ENCODE results near the gene EPHA10. TPM values are rescaled to one million over a fixed set of nuclear protein-coding genes. Genes with fewer than 3 reads are reported as not detected.
"Not testable (repeated sequence)": the region's sequence is repeated elsewhere in the genome, so short reads cannot be mapped to it uniquely, and the experiment has no call there.

Gene EPHA10
- total RNA-seq, 1 donor from 2014 or later, result 8.6 TPM

DNA sequence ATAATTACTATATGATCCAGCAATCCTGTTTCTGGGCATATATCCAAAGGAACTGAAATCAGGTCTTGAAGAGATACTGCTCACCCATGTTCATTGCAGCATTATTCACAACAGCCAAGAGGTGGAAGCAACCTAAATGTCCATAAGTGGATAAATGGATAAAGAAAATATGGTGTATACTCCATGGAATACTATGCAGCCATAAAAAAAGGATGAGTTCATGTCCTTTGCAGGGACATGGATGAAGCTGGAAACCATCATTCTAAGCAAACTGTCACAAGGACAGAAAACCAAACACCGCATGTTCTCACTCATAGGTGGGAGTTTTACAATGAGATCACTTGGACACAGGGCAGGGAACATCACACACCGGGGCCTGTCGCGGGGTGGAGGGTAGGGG lies 26.3 kb downstream of the EPHA10 start:
- DNase-seq (ENCODE audit: low spot score in 2 of 2); FAIRE-seq: not testable (repeated sequence)

GRCh38 chr1:37737975-37738374 lies 26.9 kb downstream of the EPHA10 start:
- FAIRE-seq; DNase-seq (ENCODE audit: low spot score in 2 of 2): not testable (repeated sequence)

DNA sequence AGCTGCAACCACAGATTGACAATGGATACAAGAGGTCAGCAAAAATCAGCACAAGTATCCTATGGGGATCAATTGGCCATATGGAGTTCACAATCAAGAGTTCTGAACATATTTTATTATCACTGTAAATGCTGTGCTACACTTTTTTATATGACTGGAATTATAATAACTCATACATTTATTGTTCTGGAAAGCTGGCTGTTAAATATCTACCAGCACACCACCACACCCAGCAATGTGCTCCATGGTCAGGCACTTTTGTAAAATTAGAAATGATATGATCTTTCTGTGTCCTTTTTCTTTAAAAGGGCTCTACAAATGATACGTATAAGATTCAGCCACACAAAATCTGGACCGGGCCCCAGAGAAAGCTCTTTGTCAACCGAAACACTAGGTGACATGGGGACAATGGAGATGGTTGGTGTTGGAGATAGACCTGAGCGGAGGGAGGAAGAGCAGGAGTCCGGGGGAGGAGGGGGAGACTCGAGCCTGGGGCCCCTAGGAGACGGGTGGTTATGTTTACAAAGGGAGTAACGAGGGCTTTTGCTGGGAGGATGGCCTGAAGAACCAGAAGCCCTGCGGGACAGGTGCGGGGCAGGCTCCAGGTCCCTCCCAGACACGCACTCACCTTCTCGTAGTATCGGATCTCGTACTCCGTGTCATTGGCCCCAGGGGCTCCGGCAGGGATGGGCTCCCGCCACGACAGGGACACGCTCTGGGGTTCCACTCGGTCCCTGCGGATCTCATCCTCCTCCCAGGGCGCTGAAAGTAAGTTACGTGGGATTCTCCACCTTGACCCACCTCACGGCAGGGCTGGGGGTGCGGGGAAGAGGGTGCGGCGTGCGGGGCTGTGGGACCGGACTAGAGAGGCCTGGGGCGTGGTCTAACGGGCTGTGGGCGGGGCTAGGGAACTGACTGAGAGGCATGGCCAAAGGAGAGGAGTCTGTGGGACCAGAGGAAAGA lies 30.0 kb downstream of the EPHA10 start:
- no peak for FAIRE-seq
- no peak for DNase-seq (ENCODE audit: low spot score in 2 of 2)

GRCh38 chr1:37732111-37732780 lies 32.7 kb downstream of the EPHA10 start:
- FAIRE-seq, result no peak
- DNase-seq (ENCODE audit: low spot score in 2 of 2), result no peak

DNA sequence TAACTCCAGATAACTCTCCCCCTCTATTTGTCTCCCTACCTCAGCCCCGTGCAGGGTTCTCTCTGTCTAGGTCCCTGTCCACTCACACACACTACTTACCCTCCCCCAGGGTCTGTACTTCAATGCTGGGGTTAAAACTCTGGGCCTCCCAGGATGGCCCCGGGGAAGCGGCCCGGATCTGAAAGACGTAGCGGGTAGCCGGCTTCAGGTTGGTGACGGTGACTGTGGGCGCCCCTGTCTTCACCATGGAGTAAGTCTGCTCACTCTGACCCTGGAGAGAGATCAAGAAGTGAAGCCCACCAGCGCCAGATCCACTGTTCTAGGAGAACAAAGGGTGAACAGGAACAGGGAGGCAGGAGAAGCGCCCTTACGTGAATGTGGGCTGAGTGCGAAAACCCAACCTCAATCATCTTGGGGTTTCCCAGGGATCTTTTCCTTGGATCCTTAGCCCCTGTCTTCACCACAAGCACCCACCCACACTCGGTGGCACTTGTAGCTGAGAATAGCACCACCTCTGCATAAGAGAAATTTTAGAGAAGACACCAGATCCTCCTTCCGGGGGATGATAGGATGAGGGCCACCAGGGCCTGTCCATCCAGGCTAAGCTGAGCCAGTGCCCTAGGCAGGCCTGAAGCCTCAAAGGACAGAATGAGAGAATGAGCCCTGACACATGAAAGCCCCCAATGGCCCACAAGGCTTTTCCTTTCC lies 33.5 kb downstream of the EPHA10 start:
- DNase-seq (ENCODE audit: low spot score in 2 of 2) (no peak), FAIRE-seq (no peak)

DNA sequence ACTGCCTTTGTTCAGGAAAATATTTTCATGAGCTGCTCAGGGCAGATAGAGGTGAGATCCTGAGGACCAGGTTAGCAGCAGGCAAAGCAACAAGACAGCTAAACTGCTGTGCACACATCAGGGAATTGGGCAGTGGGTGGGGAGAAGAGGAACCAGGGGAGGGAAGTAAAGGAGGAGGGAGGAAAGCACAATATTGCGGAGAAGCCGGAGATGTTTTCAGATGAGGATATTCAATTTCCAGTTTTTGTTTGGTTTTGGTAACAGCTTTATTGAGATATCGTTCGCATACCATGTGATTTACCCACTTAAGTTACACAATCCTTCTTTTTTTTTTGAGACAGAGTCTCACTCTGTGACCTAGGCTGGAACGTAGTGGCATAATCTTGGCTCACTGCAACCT lies 34.5 kb downstream of the EPHA10 start:
- DNase-seq (ENCODE audit: low spot score in 2 of 2) (no peak), FAIRE-seq (no peak)

GRCh38 chr1:37728416-37728815 lies 36.5 kb downstream of the EPHA10 start:
- DNase-seq (ENCODE audit: low spot score in 2 of 2) (no peak), FAIRE-seq (no peak)

- no peak for DNase-seq (ENCODE audit: low spot score in 2 of 2)
- FAIRE-seq, result no peak
These were observed 38.0 kb downstream of the EPHA10 start for GRCh38 chr1:37726751-37727585.

- DNase-seq (ENCODE audit: low spot score in 2 of 2) (peak; percentile 41 to 48), FAIRE-seq (no peak)
These were observed 38.9 kb downstream of the EPHA10 start for GRCh38 chr1:37725851-37726613.

GRCh38 chr1:37724575-37724974 lies 40.3 kb downstream of the EPHA10 start:
- no peak for FAIRE-seq

DNA sequence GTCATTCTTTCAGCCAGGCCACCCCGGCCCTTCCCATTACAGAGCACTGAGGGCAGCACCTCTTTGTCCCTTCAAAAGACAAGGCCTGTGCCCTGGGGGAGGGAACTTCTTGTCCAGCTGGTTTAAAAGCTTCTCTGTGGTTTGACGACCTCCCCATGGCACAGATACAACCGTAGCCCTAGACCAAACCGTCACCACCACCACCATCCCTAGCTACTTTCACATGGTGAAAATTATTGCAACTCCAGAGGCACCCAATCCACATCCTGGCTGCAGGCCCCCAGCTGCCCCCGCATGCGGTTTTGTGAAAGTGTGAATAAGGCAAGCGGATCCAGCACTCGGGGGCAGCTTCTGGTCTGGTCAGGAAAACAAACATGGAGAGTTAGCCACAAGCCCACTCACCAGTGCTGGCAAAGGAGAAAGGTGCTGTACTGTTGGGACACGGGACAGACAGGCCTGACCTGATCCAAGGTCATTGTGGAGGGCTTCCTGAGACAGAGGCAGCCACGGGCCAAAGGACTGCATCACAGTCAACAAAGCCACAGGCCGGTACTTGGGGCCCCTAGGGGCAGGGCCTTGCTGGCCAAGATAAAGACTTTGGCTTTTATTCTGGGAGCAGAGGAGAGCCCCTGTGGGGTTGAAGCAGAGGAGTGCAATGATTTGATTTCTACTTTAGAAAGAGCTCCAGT lies 41.4 kb downstream of the EPHA10 start:
- FAIRE-seq, result no peak
- DNase-seq (ENCODE audit: low spot score in 2 of 2), result no peak

More at GRCh38 chr1:37724575-37724974, 40.3 kb downstream of the EPHA10 start:
- DNase-seq (ENCODE audit: low spot score in 2 of 2), result no peak

- no peak for DNase-seq (ENCODE audit: low spot score in 2 of 2)
- FAIRE-seq, result no peak
These were observed 41.9 kb downstream of the EPHA10 start for GRCh38 chr1:37723072-37723389.

- FAIRE-seq (no peak), DNase-seq (ENCODE audit: low spot score in 2 of 2) (peak; percentile 37 to 67)
These were observed 42.5 kb downstream of the EPHA10 start for GRCh38 chr1:37722181-37723071.

GRCh38 chr1:37721565-37721964 lies 43.4 kb downstream of the EPHA10 start:
- FAIRE-seq (no peak), DNase-seq (ENCODE audit: low spot score in 2 of 2) (no peak)

DNA sequence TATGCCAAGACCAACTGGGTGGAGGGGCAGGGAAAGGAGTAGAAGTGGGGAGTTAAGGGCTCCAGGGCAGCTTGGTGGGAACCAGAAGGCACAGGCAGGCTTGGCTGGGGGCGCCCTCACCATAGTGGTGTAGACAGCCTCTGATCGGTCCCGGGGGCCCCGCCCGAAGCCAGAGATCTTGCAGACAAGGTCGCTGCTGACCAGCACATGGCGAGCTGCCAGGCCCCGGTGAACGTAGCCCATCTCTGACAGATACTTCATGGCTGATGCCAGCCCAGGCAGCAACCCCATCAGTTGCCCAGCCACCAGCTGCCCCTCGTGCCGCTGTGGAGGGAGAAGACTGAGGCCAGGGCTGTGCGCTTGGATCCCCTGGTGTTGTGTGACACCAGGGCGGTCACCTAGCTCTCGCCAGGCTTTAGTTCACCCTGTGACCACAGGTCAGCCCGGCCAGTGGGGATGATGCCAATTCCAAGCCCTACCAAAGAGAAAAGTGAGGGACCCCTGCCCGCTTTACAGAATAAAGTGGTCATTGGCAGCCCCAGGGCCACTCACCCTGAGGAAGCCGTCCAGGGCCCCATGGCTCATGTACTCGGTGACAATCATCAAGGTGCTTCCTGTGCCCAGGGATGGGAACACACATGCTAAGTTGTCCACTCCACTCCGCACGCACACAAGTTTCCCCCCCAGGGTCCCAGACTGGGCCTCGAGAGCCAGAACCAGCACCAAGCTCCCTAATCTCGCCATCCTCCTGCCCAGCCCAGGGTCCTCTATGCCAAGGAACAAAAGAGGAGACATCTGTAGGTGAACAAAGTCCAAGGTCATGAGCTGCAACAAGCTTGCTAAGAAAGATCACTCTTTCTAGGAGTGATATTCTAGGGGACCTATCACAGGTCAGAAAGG lies 44.4 kb downstream of the EPHA10 start:
- DNase-seq (ENCODE audit: low spot score in 2 of 2), result no peak
- FAIRE-seq, result no peak

DNA sequence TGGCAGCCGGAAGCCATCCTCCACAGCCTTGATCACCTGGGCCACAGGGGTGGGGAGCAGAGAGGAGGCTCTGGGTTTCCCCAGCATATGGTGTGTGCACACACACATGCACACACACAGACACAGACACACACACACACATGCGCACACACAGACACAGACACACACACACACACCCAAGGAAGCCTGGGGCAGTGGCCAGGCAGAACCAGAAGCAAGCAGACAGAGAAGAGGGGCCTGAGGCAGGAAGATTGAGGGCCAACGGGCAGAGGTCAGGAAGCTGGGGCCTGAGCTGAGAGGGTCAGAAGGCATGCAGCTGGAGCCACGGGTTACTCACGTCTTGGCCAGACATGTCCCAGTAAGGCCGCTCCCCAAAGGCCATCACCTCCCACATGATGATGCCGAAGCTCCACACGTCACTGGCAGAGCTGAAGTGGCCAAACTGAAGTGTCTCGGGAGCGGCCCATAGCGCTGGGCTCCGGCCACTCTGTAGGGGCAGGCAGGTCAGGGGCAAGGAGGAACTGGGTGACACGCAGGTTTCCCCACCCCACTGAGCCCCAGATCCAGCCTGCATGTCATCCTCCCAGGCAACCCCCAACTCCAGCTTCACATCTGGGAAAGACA lies 45.2 kb downstream of the EPHA10 start:
- FAIRE-seq (no peak), DNase-seq (ENCODE audit: low spot score in 2 of 2) (no peak)
